HG03378 (cell line): Measurements from ENCODE around the gene CDK11B.
"Not testable (repeated sequence)": the region's sequence is repeated elsewhere in the genome, so short reads cannot be mapped to it uniquely, and the experiment has no call there.

Source experiments
- ATAC-seq: cut with Tn5 transposase; IDR thresholded peaks from one replicate; pipeline ENCODE4 v1.9.1; 2021; ENCODE audit warnings: mild to moderate bottlenecking, moderate library complexity; ENCODE audit not compliant: unreplicated experiment

The CDK11B gene

GRCh38 chr1:1662830-1663560, 4.2 kb upstream of the CDK11B start:
- ATAC-seq, result not testable (repeated sequence)

GRCh38 chr1:1662392-1662791, 3.6 kb upstream of the CDK11B start:
- ATAC-seq, result not testable (repeated sequence)

GRCh38 chr1:1648265-1648664, 10.5 kb downstream of the CDK11B start:
- ATAC-seq, result not testable (repeated sequence)

- not testable (repeated sequence) for ATAC-seq
Observed at GRCh38 chr1:1647567-1648241, 11.1 kb downstream of the CDK11B start.

- not testable (repeated sequence) for ATAC-seq
Observed at GRCh38 chr1:1646326-1646725, 12.5 kb downstream of the CDK11B start.

GRCh38 chr1:1640711-1641461, 17.9 kb downstream of the CDK11B start:
- not testable (repeated sequence) for ATAC-seq

GRCh38 chr1:1640081-1640480, 18.7 kb downstream of the CDK11B start:
- not testable (repeated sequence) for ATAC-seq

- ATAC-seq, result not testable (repeated sequence)
Observed at GRCh38 chr1:1639368-1639767, 19.4 kb downstream of the CDK11B start.

- not testable (repeated sequence) for ATAC-seq
Observed at GRCh38 chr1:1638528-1638927, 20.3 kb downstream of the CDK11B start.

- not testable (repeated sequence) for ATAC-seq
Observed at GRCh38 chr1:1637479-1637875, 21.3 kb downstream of the CDK11B start.

- not testable (repeated sequence) for ATAC-seq
Observed at GRCh38 chr1:1636621-1637478, 22.0 kb downstream of the CDK11B start.

GRCh38 chr1:1634613-1635012, 24.2 kb downstream of the CDK11B start:
- not testable (repeated sequence) for ATAC-seq

GRCh38 chr1:1633409-1633808, 25.4 kb downstream of the CDK11B start:
- not testable (repeated sequence) for ATAC-seq

GRCh38 chr1:1631782-1632420, 26.9 kb downstream of the CDK11B start, which contains the start of gene MMP23B:
MMP23B (plus strand) TSS chr1:1632173; CDS start chr1:1632219, 46 bp downstream.
- ATAC-seq, result no peak

- no peak for ATAC-seq
Observed at GRCh38 chr1:1630965-1631781, 27.6 kb downstream of the CDK11B start.

GRCh38 chr1:1630191-1630964, 28.4 kb downstream of the CDK11B start:
- ATAC-seq, result peak; percentile 53

GRCh38 chr1:1629430-1630190, 29.2 kb downstream of the CDK11B start:
- no peak for ATAC-seq
